ENCODE results near the gene GBF1. TPM values are rescaled to one million over a fixed set of nuclear protein-coding genes. Genes with fewer than 3 reads are reported as not detected.

GBF1 gene
- total and polyA plus RNA-seq, 2 of the 13 experiments (the other 11 are each of a cell fraction or from before 2014, with no cell fraction given): 17.1 to 21.9 TPM

GRCh38 chr10:102422545-102423129 lies 177.3 kb downstream of the GBF1 start (continued):
- no peak for TF ChIP-seq SRSF9 (IDR thresholded peaks at IDR 0.05; ENCODE audit: borderline replicate concordance, insufficient read depth, low read depth, low read length, poor library complexity, severe bottlenecking)
- no peak for TF ChIP-seq KLF9 (CRISPR knock-in tag; IDR thresholded peaks at IDR 0.05; ENCODE audit: low read depth)
- TF ChIP-seq FOXK1 (CRISPR knock-in tag; IDR thresholded peaks at IDR 0.05; ENCODE audit: borderline replicate concordance, low read depth): peak; percentile 62; the same call in 1 of the 2 replicates
- TF ChIP-seq ZNF558 (CRISPR knock-in tag; IDR thresholded peaks at IDR 0.05; ENCODE audit: borderline replicate concordance): no peak; the same call in 1 of the 2 replicates
- TF ChIP-seq ZNF232 (CRISPR knock-in tag; IDR thresholded peaks at IDR 0.05; ENCODE audit: borderline replicate concordance): no peak; the same call in 1 of the 2 replicates
- TF ChIP-seq SCMH1 (CRISPR knock-in tag; IDR thresholded peaks at IDR 0.05; ENCODE audit: borderline replicate concordance): no peak
- no peak for TF ChIP-seq EEA1 (CRISPR knock-in tag; IDR thresholded peaks at IDR 0.05; ENCODE audit: borderline replicate concordance)
- TF ChIP-seq KDM5A (IDR thresholded peaks at IDR 0.05; ENCODE audit: borderline replicate concordance, low read length): no peak
- TF ChIP-seq SMYD3 (CRISPR knock-in tag; IDR thresholded peaks at IDR 0.05): no peak
- 0 out of 2 replicates have a peak, but pooled peaks have one; percentile 34 for TF ChIP-seq ZNF234 (CRISPR knock-in tag; conservative IDR thresholded peaks at IDR 0.05)
- TF ChIP-seq BCL3 (CRISPR knock-in tag; IDR thresholded peaks at IDR 0.05): no peak
- TF ChIP-seq, protein P1, sequence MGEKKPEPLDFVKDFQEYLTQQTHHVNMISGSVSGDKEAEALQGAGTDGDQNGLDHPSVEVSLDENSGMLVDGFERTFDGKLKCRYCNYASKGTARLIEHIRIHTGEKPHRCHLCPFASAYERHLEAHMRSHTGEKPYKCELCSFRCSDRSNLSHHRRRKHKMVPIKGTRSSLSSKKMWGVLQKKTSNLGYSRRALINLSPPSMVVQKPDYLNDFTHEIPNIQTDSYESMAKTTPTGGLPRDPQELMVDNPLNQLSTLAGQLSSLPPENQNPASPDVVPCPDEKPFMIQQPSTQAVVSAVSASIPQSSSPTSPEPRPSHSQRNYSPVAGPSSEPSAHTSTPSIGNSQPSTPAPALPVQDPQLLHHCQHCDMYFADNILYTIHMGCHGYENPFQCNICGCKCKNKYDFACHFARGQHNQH (CRISPR knock-in tag; IDR thresholded peaks at IDR 0.05): peak; percentile 72; the same call in 1 of the 2 replicates
- TF ChIP-seq ZMYM2 (CRISPR knock-in tag; IDR thresholded peaks at IDR 0.05): peak; percentile 84
- TF ChIP-seq ZNF879 (CRISPR knock-in tag; IDR thresholded peaks at IDR 0.05): no peak
- TF ChIP-seq DZIP1 (CRISPR knock-in tag; IDR thresholded peaks at IDR 0.05): no peak; the same call in 1 of the 2 replicates
- TF ChIP-seq ZNF251 (CRISPR knock-in tag; IDR thresholded peaks at IDR 0.05): peak; percentile 96; the same call in 1 of the 2 replicates
